Measurements from ENCODE around the gene FER.

The FER gene

DNA sequence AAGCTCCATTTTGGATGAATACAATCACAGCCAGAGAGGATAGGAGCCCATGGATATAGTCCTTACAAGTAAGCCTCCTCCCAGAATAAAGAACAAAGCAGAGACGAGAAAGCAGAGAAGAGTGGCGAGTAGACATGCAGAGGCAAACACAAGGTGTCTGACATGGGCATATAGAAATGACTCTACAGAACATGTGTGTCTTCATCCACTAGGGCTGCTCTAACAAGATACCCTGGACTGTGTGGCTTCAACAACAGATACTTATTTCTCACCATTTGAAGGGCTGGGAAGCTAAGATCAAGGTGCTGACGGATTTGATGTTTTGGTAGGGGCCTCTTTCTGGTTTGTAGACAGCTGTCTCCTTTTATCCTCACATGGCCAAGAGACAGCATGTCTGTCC, 32.3 kb upstream of the FER start:
- Histone ChIP-seq H3K4me3 (replicated peaks; ENCODE audit: insufficient read depth, low read length) (no peak overlapping the region), H3K27me3 (ENCODE audit: insufficient read depth, poor library complexity, severe bottlenecking) (no peaks in the 10 kb centered on the region), H3K27ac (replicated peaks) (no peak overlapping the region)
- no peak for DNase-seq (ENCODE audit: low read depth in 1 of 2, low spot score in 1 of 2)
- TF ChIP-seq CTCF (IDR thresholded peaks at IDR 0.05; ENCODE audit: insufficient read depth, low read length): no peak
- no peak for TF ChIP-seq SPI1 (IDR thresholded peaks at IDR 0.05; ENCODE audit: borderline replicate concordance, low read depth)
- no peak for TF ChIP-seq POLR2AphosphoS5 (IDR thresholded peaks at IDR 0.05; ENCODE audit: low read depth)
- TF ChIP-seq, protein P1, sequence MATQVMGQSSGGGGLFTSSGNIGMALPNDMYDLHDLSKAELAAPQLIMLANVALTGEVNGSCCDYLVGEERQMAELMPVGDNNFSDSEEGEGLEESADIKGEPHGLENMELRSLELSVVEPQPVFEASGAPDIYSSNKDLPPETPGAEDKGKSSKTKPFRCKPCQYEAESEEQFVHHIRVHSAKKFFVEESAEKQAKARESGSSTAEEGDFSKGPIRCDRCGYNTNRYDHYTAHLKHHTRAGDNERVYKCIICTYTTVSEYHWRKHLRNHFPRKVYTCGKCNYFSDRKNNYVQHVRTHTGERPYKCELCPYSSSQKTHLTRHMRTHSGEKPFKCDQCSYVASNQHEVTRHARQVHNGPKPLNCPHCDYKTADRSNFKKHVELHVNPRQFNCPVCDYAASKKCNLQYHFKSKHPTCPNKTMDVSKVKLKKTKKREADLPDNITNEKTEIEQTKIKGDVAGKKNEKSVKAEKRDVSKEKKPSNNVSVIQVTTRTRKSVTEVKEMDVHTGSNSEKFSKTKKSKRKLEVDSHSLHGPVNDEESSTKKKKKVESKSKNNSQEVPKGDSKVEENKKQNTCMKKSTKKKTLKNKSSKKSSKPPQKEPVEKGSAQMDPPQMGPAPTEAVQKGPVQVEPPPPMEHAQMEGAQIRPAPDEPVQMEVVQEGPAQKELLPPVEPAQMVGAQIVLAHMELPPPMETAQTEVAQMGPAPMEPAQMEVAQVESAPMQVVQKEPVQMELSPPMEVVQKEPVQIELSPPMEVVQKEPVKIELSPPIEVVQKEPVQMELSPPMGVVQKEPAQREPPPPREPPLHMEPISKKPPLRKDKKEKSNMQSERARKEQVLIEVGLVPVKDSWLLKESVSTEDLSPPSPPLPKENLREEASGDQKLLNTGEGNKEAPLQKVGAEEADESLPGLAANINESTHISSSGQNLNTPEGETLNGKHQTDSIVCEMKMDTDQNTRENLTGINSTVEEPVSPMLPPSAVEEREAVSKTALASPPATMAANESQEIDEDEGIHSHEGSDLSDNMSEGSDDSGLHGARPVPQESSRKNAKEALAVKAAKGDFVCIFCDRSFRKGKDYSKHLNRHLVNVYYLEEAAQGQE (IDR thresholded peaks at IDR 0.05; ENCODE audit: insufficient replicate concordance, low read depth): no peak
- TF ChIP-seq GABPA (IDR thresholded peaks at IDR 0.05; ENCODE audit: low read depth): no peak

DNA sequence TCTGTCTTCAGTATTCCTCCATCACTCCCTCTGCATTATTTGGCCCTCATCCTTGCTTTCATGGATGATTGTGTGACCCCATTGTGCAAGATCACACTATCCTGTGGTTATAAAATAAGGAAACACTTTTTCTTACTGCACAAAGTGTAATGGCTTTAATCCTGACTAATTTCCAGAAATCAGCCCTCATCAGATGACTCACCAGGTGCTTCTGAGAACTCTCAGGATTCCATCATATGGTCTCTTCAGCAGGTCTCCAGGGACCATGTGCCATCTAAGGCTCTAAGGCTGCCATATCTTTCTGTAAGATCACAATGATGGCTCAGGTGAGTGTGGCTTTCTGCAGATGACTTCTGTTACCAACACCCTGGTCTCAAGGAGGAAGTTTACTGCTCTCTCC, 27.3 kb upstream of the FER start:
- no peaks in the 10 kb centered on the region for H3K27me3 ChIP-seq (ENCODE audit: insufficient read depth, poor library complexity, severe bottlenecking)
- DNase-seq (ENCODE audit: low read depth in 1 of 2, low spot score in 1 of 2): no peak

DNA sequence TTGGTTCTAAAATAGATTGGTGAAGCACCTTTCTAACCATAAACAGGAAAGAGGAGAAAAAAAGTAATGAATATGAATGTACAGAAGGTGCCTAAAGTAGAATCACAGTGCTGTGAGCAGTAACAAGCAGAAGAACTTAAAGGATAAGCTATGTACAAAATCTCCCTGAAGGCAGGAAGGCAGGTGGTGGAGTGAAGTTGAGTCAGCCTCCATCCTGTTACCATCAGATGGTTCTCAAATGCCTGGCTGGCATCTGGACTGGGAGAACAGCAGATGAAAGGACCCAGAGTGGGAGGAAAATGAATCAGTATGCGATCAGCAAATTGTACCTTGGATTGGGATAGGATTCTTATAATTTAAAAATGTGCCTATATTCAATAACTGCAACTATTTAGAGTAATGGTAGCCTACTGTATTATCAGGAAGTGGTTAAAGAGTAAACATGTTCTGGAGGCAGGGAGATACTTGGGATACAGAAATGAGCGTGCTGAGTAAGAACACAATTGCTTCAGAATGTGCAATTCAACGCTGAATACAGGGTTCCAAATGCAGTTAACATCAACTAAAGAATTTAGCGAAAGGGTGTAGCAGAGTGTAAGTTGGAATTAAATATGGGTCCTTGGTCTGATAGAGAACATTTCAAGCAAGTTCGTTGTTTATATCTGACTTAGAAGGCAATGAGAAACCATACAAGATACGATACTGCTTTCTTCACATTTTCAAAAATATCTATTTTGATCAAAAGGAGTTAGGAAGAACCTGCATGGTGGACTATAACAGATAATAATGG, 21.1 kb upstream of the FER start:
- Histone ChIP-seq H3K27ac (replicated peaks) (peak overlapping the region; percentile 87), H3K27me3 (ENCODE audit: insufficient read depth, poor library complexity, severe bottlenecking) (no peaks in the 10 kb centered on the region), H3K4me3 (replicated peaks; ENCODE audit: insufficient read depth, low read length) (no peak overlapping the region)
- TF ChIP-seq, protein P1 (IDR thresholded peaks at IDR 0.05; ENCODE audit: insufficient replicate concordance, low read depth): no peak
- TF ChIP-seq SPI1 (IDR thresholded peaks at IDR 0.05; ENCODE audit: borderline replicate concordance, low read depth) (no peak), POLR2AphosphoS5 (IDR thresholded peaks at IDR 0.05; ENCODE audit: low read depth) (no peak), GABPA (IDR thresholded peaks at IDR 0.05; ENCODE audit: low read depth) (no peak), CTCF (IDR thresholded peaks at IDR 0.05; ENCODE audit: insufficient read depth, low read length) (no peak)
- DNase-seq (ENCODE audit: low read depth in 1 of 2, low spot score in 1 of 2): no peak

More for the DNA sequence above, 27.3 kb upstream of the FER start:
- no peak for TF ChIP-seq SPI1 (IDR thresholded peaks at IDR 0.05; ENCODE audit: borderline replicate concordance, low read depth)
- no peak for TF ChIP-seq CTCF (IDR thresholded peaks at IDR 0.05; ENCODE audit: insufficient read depth, low read length)
- no peak for TF ChIP-seq POLR2AphosphoS5 (IDR thresholded peaks at IDR 0.05; ENCODE audit: low read depth)
- TF ChIP-seq, protein P1 (IDR thresholded peaks at IDR 0.05; ENCODE audit: insufficient replicate concordance, low read depth): no peak
- no peak for TF ChIP-seq GABPA (IDR thresholded peaks at IDR 0.05; ENCODE audit: low read depth)
- Histone ChIP-seq H3K4me3 (replicated peaks; ENCODE audit: insufficient read depth, low read length) (no peak overlapping the region), H3K27ac (replicated peaks) (no peak overlapping the region)

Measured in HL-60 (cell line).